ENCODE measurements around the gene OPCML.

GRCh38 chr11:132621976-132622580 lies 910.2 kb downstream of the OPCML start:
- no peak for TF ChIP-seq CTCF (IDR thresholded peaks at IDR 0.05; ENCODE audit: poor library complexity, severe bottlenecking)
- TF ChIP-seq EZH2 (IDR thresholded peaks at IDR 0.05; ENCODE audit: borderline replicate concordance, insufficient read depth, low read length, poor library complexity, severe bottlenecking), result no peak
- no peak for TF ChIP-seq EP300 (conservative IDR thresholded peaks at IDR 0.05; ENCODE audit: poor library complexity, severe bottlenecking)
- no peak for TF ChIP-seq RAD21 (conservative IDR thresholded peaks at IDR 0.05)
- no peak for TF ChIP-seq MXI1 (conservative IDR thresholded peaks at IDR 0.05; ENCODE audit: poor library complexity, severe bottlenecking)
- no peak for TF ChIP-seq REST (IDR thresholded peaks at IDR 0.05; ENCODE audit: borderline replicate concordance)
